ENCODE data around the gene NOXA1.

The NOXA1 gene

DNA sequence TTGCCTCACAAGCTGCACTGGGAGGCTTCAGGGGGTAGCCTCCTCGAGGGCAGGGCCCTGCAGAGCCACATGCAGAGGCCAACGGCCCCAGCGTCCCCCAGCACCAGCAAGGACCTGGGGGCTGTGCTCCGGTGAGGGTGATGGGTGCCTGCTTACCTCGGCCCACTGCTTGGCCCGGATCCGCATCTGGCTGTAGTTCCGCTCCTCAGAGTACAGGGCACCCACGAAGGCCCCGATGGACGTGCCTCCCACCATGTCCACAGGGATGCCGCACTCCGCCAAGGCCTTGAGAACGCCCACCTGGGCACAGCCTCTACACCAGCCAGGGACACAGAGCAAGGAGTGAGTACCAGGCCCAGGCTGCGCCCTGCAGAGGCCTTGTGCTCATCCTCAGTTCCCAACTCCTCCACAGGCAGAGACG, 44.0 kb downstream of the NOXA1 start:
- no peak for DNase-seq (ENCODE audit: low read depth, low spot score)
- TF ChIP-seq, protein P1, sequence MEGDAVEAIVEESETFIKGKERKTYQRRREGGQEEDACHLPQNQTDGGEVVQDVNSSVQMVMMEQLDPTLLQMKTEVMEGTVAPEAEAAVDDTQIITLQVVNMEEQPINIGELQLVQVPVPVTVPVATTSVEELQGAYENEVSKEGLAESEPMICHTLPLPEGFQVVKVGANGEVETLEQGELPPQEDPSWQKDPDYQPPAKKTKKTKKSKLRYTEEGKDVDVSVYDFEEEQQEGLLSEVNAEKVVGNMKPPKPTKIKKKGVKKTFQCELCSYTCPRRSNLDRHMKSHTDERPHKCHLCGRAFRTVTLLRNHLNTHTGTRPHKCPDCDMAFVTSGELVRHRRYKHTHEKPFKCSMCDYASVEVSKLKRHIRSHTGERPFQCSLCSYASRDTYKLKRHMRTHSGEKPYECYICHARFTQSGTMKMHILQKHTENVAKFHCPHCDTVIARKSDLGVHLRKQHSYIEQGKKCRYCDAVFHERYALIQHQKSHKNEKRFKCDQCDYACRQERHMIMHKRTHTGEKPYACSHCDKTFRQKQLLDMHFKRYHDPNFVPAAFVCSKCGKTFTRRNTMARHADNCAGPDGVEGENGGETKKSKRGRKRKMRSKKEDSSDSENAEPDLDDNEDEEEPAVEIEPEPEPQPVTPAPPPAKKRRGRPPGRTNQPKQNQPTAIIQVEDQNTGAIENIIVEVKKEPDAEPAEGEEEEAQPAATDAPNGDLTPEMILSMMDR (IDR thresholded peaks at IDR 0.05; ENCODE audit: low read depth, low read length), result no peak
- in situ Hi-C loops (cut with HindIII; ENCODE audit: low sequenced_read_pairs), result no loop called here
- H3K4me3 ChIP-seq (ENCODE audit: low read depth, low read length), result no peak overlapping the region

DNA sequence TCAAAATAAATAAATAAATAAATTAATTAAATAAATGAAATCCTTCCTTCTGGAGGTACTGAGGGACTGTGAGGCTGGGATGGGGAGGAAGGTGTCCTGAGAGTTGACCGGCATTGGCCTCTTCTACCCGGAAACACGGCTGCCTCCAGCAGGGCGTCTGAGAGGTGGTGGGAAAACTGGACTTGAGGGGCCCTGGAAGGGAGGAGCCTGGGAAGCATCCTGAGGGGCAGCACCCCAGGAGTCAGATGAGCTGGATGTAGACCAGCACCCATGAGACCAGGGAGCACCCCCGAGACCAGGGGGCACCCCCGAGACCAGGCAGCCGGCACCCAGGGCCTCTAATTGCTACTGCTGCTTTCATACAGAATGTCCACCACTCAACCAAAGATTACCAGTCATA, 44.7 kb downstream of the NOXA1 start:
- TF ChIP-seq, protein P1 (IDR thresholded peaks at IDR 0.05; ENCODE audit: low read depth, low read length), result no peak
- DNase-seq (ENCODE audit: low read depth, low spot score), result no peak
- no peak overlapping the region for H3K4me3 ChIP-seq (ENCODE audit: low read depth, low read length)
- in situ Hi-C loops (cut with HindIII; ENCODE audit: low sequenced_read_pairs), result no loop called here

DNA sequence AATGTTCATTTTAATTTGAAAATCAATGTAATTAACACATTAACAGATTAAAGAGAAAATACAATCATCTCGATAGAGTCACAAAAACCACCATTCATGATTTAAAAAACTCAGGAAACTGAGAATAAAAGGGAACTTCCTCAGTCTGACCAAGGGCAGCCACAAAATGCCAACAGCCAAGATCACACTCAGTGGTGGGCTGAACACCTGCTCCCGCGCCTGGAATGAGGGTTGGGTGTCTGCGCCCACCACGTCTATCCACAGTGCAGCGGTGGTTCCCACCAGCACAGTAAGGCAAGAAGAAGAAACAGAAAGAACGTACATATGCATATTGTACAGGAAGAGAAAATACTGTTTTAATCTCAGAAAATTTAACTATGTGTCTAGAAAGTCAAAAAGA, 47.6 kb downstream of the NOXA1 start:
- in situ Hi-C loops (cut with HindIII; ENCODE audit: low sequenced_read_pairs), result no loop called here
- H3K4me3 ChIP-seq (ENCODE audit: low read depth, low read length), result no peak overlapping the region
- no peak for DNase-seq (ENCODE audit: low read depth, low spot score)
- TF ChIP-seq, protein P1 (IDR thresholded peaks at IDR 0.05; ENCODE audit: low read depth, low read length), result no peak

DNA sequence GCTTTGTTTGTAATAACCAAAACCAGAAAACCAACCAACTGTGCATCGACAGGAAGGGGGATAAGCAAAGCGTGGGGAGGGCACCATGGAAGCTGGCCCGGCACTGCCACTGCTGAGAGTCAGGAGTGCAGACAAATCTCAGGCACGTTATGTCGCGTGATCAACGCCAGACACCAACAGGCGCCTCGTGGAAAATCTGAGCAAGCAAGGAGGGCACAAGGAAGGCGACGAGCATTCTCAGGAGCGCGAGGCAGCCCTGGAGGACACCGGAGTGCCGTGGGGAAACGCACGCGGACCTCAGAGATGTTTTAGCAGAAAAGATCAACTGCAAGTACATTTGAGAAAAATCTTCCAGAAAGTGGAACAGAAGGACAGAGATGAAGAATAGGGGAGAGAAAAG, 51.1 kb downstream of the NOXA1 start:
- no peak for DNase-seq (ENCODE audit: low read depth, low spot score)
- in situ Hi-C loops (cut with HindIII; ENCODE audit: low sequenced_read_pairs), result no loop called here
- H3K4me3 ChIP-seq (ENCODE audit: low read depth, low read length), result no peak overlapping the region
- TF ChIP-seq, protein P1 (IDR thresholded peaks at IDR 0.05; ENCODE audit: low read depth, low read length), result no peak

DNA sequence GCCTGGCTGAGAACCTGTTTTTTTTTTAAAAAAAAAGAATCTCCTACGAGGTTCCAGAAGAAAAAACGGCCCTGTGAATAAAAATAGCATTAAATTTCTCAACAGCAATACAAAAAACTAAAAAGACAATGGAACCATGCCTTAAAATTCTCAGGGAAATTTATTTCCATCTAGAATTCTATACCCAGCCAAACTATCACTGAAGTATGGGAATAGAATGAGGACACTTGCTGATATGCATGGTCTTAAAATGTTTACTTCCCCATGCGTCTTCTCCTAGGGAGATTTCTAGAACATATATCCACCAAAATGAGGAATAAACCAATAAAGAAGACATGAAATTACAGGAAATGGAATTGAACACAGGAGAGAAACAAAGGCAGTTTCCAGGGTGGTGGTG, 52.5 kb downstream of the NOXA1 start:
- H3K4me3 ChIP-seq (ENCODE audit: low read depth, low read length), result no peak overlapping the region
- TF ChIP-seq, protein P1 (IDR thresholded peaks at IDR 0.05; ENCODE audit: low read depth, low read length), result no peak
- in situ Hi-C loops (cut with HindIII; ENCODE audit: low sequenced_read_pairs), result no loop called here
- no peak for DNase-seq (ENCODE audit: low read depth, low spot score)

DNA sequence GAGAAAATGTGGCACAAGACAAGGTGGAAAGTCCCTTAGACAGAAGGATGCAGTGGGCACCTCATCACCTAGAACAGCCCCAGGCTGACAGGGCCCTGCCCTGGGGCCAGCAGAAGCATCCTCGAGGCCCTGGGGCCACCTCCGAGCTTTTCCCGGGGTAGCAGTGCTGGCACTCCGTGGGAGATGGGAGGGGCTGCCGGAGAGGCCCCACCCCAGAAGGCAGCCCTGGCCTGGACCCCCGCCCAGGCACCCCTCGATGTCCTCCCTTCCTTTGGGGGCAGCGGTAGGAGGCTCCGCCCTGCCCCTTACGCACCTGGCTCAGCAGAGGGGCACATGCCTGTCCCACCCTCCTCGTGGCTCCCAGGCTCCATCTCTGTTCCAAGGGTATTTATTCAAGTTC, 53.7 kb downstream of the NOXA1 start:
- no peak for DNase-seq (ENCODE audit: low read depth, low spot score)
- TF ChIP-seq, protein P1 (IDR thresholded peaks at IDR 0.05; ENCODE audit: low read depth, low read length), result no peak
- no peak overlapping the region for H3K4me3 ChIP-seq (ENCODE audit: low read depth, low read length)
- in situ Hi-C loops (cut with HindIII; ENCODE audit: low sequenced_read_pairs), result no loop called here

All from astrocyte of the spinal cord (primary cell).